ENCODE results near the gene BCR. TPM values are rescaled to one million over a fixed set of nuclear protein-coding genes. Genes with fewer than 3 reads are reported as not detected.

BCR gene
- total and polyA plus RNA-seq, 2 donors (not counting 1 experiment from before 2014, with no cell fraction given): 15.7 to 66.6 TPM

GRCh38 chr22:23159291-23159630, 21.0 kb upstream of the BCR start:
- Histone ChIP-seq H3K4me1 (ENCODE audit: control insufficient read depth, extremely low read depth, insufficient read depth, low read length) (no peaks in the 10 kb centered on the region), H3K79me2 (ENCODE audit: control insufficient read depth, insufficient read depth, low read length) (no peaks in the 10 kb centered on the region), H3K9ac (ENCODE audit: insufficient read depth, low read length) (no peak overlapping the region)

GRCh38 chr22:23161029-23161428, 19.3 kb upstream of the BCR start:
- H4K20me1 ChIP-seq (ENCODE audit: control insufficient read depth, extremely low read depth, insufficient read depth, low read length): no peaks in the 10 kb centered on the region
- H3K4me1 ChIP-seq (ENCODE audit: control insufficient read depth, extremely low read depth, insufficient read depth, low read length): no peaks in the 10 kb centered on the region
- no peaks in the 10 kb centered on the region for H3K36me3 ChIP-seq (ENCODE audit: control insufficient read depth, insufficient read depth, low read length)
- H3K27me3 ChIP-seq (ENCODE audit: control insufficient read depth, insufficient read depth, low read length): no peaks in the 10 kb centered on the region
- H3K9me3 ChIP-seq (ENCODE audit: control insufficient read depth, insufficient read depth, low read depth, low read length): no peaks in the 10 kb centered on the region
- no peak overlapping the region for H3K27ac ChIP-seq (ENCODE audit: insufficient read depth, low read length)
- H3K79me2 ChIP-seq (ENCODE audit: control insufficient read depth, insufficient read depth, low read length): no peaks in the 10 kb centered on the region
- no peak overlapping the region for H3K4me2 ChIP-seq (ENCODE audit: extremely low read depth, insufficient read depth, low read length)
- H3K9ac ChIP-seq (ENCODE audit: insufficient read depth, low read length): no peak overlapping the region
- H3K4me3 ChIP-seq (replicated peaks in 1 of 4; ENCODE audit: control extremely low read depth in 1 of 4, insufficient read depth in 1 of 4, low read depth in 3 of 4, low read length in 4 of 4): no peak overlapping the region
- no peak for DNase-seq (ENCODE audit: low read depth in 2 of 2)
- no peak overlapping the region for H2AFZ ChIP-seq (ENCODE audit: low read length)
- TF ChIP-seq CTCF (conservative IDR thresholded peaks at IDR 0.05 in 1 of 2, IDR thresholded peaks at IDR 0.05 in 1 of 2; ENCODE audit: low read depth in 1 of 2, low read length in 2 of 2) (no peak), EZH2 (IDR thresholded peaks at IDR 0.05; ENCODE audit: low read length, missing control alignments) (no peak)

More at GRCh38 chr22:23159291-23159630, 21.0 kb upstream of the BCR start:
- TF ChIP-seq CTCF (conservative IDR thresholded peaks at IDR 0.05 in 1 of 2, IDR thresholded peaks at IDR 0.05 in 1 of 2; ENCODE audit: low read depth in 1 of 2, low read length in 2 of 2): no peak
- no peak for TF ChIP-seq EZH2 (IDR thresholded peaks at IDR 0.05; ENCODE audit: low read length, missing control alignments)
- Histone ChIP-seq H3K9me3 (ENCODE audit: control insufficient read depth, insufficient read depth, low read depth, low read length) (no peaks in the 10 kb centered on the region), H2AFZ (ENCODE audit: low read length) (no peak overlapping the region), H3K27me3 (ENCODE audit: control insufficient read depth, insufficient read depth, low read length) (no peaks in the 10 kb centered on the region), H3K4me2 (ENCODE audit: extremely low read depth, insufficient read depth, low read length) (no peak overlapping the region), H3K4me3 (replicated peaks in 1 of 4; ENCODE audit: control extremely low read depth in 1 of 4, insufficient read depth in 1 of 4, low read depth in 3 of 4, low read length in 4 of 4) (no peak overlapping the region), H4K20me1 (ENCODE audit: control insufficient read depth, extremely low read depth, insufficient read depth, low read length) (no peaks in the 10 kb centered on the region), H3K27ac (ENCODE audit: insufficient read depth, low read length) (no peak overlapping the region), H3K36me3 (ENCODE audit: control insufficient read depth, insufficient read depth, low read length) (peaks cover 1% of the 10 kb centered on the region)
- no peak for DNase-seq (ENCODE audit: low read depth in 2 of 2)

- Histone ChIP-seq H2AFZ (ENCODE audit: low read length) (no peak overlapping the region), H3K4me3 (replicated peaks in 1 of 4; ENCODE audit: control extremely low read depth in 1 of 4, insufficient read depth in 1 of 4, low read depth in 3 of 4, low read length in 4 of 4) (no peak overlapping the region), H3K9me3 (ENCODE audit: control insufficient read depth, insufficient read depth, low read depth, low read length) (no peaks in the 10 kb centered on the region), H3K27me3 (ENCODE audit: control insufficient read depth, insufficient read depth, low read length) (no peaks in the 10 kb centered on the region), H3K4me1 (ENCODE audit: control insufficient read depth, extremely low read depth, insufficient read depth, low read length) (no peaks in the 10 kb centered on the region), H4K20me1 (ENCODE audit: control insufficient read depth, extremely low read depth, insufficient read depth, low read length) (no peaks in the 10 kb centered on the region), H3K79me2 (ENCODE audit: control insufficient read depth, insufficient read depth, low read length) (no peaks in the 10 kb centered on the region), H3K9ac (ENCODE audit: insufficient read depth, low read length) (no peak overlapping the region), H3K36me3 (ENCODE audit: control insufficient read depth, insufficient read depth, low read length) (no peaks in the 10 kb centered on the region), H3K27ac (ENCODE audit: insufficient read depth, low read length) (no peak overlapping the region), H3K4me2 (ENCODE audit: extremely low read depth, insufficient read depth, low read length) (no peak overlapping the region)
- TF ChIP-seq CTCF (conservative IDR thresholded peaks at IDR 0.05 in 1 of 2, IDR thresholded peaks at IDR 0.05 in 1 of 2; ENCODE audit: low read depth in 1 of 2, low read length in 2 of 2) (no peak), EZH2 (IDR thresholded peaks at IDR 0.05; ENCODE audit: low read length, missing control alignments) (no peak)
- no peak for DNase-seq (ENCODE audit: low read depth in 2 of 2)
Measured at GRCh38 chr22:23161574-23161973, 18.7 kb upstream of the BCR start.
